ENCODE data around the gene EPS8L1.
"Not testable (repeated sequence)": the region's sequence is repeated elsewhere in the genome, so short reads cannot be mapped to it uniquely, and the experiment has no call there.

The EPS8L1 gene

DNA sequence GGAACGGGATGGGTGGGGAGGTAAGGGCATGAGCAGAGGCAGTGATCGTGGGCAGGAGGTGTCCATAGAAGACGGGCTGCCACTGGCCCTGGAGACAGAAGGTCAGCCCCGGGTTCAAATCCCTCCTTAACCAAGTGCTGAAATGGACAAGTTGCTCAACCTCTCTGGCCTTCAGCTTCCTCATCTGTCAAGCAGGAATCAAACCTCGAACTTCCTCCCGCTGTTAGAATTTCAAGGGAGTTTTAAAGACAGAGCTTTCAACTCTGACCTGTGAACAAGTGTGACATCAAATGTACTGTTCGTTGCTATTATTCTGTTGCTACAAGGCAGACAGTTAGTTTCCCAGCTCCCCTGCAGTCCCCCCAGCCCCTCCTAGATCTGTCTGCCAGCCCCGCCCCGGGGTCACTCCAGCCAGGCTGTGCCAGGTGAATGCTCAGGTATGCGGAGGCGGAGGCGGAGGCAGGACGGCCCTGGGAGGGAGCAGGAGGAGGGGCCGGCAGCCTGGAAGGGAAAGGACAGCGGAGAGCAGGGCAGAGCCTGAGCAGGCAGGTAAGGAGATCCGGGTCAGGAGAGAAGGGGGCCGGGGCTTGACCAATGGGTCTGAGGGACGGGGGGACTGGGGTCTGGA is at the start of gene EPS8L1:
Gene EPS8L1, plus strand, starts transcription at position 499 of the 628 bp plus-strand sequence. CDS start 576 bp downstream, outside the sequence.
- no peak for DNase-seq (ENCODE audit: low spot score)

DNA sequence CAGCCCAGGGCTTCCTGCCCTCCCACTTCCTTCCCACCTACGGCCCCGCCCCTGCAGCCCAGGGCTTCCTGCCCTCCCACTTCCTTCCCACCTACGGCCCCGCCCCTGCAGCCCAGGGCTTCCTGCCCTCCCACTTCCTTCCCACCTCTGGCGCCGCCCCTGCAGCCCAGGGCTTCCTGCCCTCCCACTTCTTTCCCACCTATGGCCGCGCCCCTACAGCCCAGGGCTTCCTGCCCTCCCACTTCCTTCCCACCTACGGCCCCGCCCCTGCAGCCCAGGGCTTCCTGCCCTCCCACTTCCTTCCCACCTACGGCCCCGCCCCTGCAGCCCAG is 48.6 kb upstream of the EPS8L1 start:
- DNase-seq (ENCODE audit: low spot score) = not testable (repeated sequence)

DNA sequence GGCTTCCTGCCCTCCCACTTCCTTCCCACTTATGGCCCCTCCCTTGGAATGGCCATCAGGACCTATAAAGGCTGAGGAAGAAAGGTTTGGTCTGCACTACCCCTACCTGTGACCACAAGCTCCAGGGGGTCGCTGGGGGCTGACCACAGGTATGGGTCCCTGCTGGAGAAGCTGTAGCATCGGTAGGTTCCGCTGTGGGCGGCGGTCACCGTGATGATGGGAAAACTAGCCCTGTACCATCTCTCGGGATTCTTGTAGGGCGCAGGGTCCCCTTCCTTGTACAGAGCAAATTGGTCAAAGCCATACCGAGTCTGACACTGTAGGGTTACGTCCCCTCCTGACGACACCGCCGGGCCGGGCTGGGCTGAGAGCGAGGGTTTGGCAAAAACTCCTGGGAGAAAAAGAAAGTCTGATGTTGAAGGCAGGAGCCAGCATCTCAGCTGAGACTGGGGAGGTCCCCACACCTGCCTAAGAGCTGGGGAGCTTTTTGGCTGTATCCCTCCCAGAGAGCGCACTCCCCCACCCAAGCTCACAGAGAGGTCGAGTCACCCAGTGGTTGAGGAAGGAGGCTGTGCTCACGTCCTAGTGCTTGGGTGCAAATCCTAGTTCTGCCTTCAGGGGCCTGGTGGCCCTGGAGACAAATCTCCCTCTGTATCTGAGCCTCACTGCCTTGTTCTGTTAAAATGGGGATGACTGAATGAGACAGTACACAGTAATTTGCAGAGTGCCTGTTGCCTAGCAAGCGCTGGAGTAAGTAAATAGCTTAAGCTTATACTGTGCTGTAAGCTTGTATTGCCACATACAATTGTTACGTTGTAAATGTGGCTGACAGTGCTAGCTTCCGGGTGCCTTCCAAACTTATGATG is 48.0 kb upstream of the EPS8L1 start:
- no peak for DNase-seq (ENCODE audit: low spot score)

DNA sequence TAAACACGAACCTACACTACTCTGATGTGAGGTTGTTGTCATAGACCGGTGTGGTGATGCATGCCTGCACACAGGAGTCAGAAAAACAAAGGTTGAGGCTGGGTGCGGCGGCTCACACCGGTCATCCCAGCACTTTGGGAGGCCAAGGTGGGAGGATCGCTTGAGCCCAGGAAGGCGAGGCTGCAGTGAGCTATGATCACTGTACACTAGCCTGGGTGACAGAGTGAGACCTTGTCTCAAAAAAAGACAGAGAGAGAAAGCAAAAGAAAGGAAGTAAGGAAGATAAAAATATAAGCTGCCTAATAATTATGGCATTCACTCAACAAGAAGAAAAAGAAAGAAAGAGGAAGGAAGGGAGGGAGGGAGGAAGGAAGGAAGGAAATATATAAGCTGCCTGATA is 46.9 kb upstream of the EPS8L1 start:
- no peak for DNase-seq (ENCODE audit: low spot score)

DNA sequence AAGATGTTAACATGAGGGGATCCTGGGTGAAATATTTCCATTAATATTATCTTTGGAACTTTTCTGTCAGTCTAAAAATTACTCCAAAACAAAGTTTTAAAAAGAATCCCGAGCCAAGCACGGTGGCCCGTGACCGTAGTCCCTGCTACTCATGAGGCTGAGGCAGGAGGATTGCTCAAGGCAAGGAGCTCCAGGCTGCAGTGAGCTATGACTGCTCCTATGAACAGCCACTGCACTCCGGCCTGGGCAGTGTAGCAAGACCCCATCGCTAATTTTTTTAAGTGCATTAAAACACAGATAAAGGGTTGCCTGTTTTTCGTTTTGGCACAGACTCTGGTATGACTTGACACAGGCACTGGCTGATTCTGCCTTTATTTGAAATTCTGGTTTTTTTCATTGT is 44.5 kb upstream of the EPS8L1 start:
- DNase-seq (ENCODE audit: low spot score) = no peak

DNA sequence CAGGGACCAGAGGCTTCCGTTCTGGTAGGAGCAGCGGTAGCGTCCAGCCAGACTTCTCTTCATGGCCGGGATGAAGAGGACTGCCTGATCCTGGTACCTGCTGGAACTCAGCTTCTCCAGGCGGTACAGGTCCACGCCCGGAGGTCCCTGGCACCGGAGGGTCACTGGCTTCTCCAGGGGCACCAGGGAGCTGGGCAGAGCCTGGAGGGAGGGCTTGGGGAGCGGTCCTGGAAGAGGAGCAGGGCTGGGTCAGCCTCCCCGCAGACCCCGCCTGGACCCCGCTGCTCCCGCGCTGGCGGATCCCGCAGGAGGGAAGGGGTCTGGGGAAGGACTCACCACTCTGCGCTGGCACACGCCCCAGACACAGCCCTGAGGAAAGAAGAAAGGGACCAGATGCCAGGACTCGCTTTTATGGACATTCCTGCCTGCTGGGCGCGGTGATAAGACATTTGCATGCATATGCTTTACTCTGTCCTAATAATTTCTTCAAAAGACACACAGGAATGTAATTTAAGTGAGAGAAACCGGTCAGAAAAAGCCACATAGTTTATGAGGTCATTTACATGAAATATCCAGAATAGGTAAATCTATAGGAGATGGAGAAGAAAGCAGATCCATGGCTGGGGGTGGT is 43.4 kb upstream of the EPS8L1 start:
- DNase-seq (ENCODE audit: low spot score) = no peak

DNA sequence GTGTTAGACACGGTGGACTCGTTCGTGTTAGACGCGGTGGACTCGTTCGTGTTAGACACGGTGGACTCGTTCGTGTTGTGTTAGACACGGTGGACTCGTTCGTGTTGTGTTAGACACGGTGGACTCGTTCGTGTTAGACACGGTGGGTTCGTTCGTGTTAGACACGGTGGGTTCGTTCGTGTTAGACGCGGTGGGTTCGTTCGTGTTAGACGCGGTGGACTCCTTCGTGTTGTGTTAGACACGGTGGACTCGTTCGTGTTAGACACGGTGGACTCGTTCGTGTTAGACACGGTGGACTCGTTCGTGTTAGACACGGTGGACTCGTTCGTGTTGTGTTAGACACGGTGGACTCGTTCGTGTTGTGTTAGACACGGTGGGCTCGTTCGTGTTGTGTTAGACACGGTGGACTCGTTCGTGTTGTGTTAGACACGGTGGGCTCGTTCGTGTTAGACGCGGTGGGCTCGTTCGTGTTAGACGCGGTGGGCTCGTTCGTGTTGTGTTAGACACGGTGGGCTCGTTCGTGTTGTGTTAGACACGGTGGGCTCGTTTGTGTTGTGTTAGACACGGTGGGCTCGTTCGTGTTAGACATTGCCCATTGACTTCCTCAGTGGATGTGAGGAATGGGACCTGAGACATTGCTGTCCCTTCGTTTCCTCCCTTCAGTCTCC is 42.6 kb upstream of the EPS8L1 start:
- not testable (repeated sequence) for DNase-seq (ENCODE audit: low spot score)

DNA sequence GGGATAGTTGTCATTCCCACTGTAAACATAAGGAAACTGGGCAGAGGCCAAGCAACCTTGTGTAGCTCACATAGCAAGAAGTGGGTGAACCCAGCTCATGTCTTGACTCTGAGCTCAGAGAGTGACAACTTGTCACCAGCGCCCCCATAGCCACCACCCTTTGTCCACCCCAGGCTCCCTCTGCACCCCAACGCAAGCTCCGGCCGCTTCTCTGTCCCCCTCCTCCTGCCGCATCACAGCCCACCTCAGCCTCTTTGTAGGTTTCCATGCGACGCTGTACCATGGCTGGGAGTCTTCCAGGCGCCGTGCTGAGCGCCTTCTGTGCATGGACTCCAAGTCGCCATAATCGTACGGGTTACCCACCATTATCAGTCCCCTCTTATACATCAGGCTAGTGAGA is 40.9 kb upstream of the EPS8L1 start:
- DNase-seq (ENCODE audit: low spot score) = no peak

DNA sequence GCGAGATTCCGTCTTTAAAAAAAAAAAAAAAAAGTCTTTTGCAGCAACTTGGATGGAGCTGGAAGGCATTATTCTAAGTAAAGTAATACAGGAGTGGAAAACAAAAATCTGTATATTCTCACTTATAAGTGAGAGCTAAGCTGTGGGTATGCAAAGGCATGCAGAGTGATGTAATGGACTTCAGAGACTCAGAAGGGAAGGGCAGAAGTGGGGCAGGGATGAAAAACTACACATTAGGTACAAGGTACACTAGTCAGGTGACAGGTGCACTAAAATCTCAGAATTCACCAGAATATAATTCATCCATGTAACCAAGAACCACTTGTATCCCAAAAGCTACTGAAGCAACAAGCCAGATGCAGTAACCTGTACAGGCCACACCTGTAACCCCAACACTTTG is 39.6 kb upstream of the EPS8L1 start:
- no peak for DNase-seq (ENCODE audit: low spot score)

DNA sequence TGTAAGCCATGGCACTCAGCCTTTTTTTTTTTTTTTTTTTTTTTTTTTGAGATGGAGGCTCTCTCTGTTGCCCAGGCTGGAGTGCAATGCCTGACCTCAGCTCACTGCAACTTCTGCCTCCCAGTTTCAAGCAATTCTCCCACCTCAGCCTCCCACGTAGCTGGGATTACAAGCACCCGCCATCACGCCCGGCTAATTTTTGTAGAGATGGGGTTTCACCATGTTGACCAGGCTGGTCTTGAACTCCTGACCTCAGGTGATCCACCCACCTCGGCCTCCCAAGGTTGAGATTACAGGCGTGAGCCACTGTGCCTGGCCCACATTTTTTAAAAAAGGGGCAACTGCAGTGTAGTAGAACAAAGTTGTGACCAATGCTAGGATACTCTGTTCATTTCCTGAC is 38.1 kb upstream of the EPS8L1 start:
- DNase-seq (ENCODE audit: low spot score) = not testable (repeated sequence)

DNA sequence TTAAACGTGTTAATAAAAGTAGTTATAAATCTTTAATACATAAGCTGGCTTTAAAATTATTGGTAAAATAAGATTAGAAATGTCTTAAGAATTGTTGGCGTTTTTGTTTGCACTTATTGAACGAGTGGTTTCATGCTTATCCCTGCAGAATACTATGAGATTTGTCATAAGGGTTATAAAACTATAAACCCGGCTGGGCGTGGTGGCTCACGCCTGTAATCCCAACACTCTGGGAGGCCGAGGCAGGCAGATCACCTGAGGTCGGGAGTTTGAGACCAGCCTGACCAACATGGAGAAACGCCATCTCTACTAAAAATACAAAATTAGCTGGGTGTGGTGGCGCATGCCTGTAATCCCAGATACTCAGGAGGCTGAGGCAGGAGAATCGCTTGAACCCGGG is 35.0 kb upstream of the EPS8L1 start:
- DNase-seq (ENCODE audit: low spot score) = not testable (repeated sequence)

DNA sequence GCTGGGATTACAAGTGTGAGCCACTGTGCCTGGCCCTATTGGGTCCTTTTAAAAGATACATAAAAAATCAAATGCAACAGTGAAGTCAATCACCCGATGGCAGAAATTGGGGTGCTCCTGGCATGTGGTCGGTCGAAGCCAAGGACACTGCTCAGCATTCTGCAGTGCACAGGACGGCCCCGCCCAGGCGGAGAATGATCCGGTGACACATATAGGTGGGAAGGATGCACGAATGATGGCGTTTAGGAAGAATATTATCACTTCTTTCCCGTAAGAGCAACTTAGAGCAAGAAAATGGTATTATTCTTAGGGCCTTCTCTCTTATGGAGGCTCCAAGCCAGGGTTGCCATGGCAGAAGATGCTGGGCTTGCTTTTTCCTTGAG is 34.4 kb upstream of the EPS8L1 start:
- no peak for DNase-seq (ENCODE audit: low spot score)

DNA sequence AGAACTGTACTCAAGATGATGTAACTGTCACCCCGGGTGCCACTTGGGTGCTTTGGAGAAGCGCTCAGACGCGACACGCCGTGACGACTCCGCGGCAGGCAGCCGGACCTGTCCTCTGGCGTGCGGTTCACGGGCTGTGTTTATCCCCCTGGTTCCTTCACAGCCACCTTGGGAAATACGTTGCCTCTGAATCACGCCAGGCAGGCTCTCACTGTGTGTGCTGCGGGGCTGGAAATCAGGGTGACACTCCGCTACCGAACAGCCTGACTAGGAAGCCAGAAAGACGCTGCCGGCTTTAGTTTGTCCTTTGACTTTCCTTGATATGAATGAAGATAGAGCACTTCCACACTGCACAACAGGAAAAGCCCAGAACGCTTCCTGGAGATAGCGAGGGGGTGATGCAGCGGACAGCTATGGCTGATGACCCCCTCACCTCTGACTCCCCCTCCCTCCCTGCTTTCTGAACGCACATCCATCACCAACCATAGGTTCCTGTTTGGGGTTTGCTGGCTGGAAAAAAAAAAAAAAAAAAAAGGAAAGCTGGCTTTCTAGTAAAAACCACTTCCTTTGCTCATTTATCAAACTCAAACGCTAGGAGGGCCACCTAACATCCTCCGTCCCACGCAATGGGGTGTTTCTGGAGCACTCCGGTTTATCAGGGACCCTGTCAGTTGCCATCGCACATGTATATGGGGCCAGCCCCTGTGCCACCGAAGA is 33.9 kb upstream of the EPS8L1 start:
- DNase-seq (ENCODE audit: low spot score) = no peak

DNA sequence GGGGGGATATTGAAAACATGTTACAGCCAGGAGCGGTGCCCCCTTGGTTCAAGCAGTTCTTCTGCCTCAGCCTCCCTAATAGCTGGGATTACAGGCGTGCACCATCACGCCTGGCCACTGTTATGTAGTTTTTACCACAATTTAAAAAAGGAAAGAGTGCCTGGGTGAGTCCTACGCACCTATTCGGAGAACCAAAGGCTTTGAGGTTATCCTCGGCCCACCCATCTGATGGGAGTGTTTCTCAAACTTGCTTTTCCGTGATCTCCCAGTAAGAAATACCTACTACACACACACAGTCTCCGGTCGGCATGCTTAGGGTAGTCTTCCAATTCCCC is 33.4 kb upstream of the EPS8L1 start:
- DNase-seq (ENCODE audit: low spot score) = no peak

DNA sequence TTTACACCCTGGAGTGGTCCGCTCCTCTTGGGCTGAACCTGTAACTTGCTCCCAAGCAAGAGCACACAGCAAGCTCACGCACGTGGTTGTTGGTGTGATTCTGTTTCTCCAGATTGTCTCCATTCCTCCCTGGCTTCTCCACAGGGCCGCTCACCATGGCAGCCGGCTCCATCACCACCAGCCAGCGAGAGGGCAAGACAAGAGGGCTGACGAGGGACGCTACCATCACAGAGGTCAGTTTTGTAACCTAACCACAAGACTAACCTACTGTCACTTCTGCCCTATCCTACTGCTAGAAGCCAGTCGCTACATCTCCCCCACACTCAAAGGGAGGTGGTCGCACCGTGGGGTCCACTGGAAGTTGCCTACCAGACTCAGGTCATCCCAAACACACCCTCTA is 33.0 kb upstream of the EPS8L1 start:
- no peak for DNase-seq (ENCODE audit: low spot score)

DNA sequence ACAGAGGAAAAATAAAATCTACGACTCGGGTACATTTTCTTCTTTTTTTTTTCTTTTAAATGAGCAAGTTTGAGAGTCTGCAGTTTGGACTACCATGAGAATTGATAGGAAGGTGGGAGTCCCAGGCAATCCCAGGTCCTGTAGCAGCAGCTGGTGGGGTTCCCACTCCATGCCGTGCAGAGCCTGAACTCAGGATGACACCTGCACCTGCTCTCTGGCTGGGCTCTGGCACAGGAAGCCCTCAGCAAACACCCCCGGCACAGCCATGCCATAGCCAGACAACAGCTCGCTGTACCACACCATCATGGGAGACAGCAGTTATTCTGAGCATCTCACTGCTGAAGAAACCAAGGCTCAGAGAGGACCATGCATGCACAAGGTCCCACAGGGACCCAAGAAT is 31.4 kb upstream of the EPS8L1 start:
- DNase-seq (ENCODE audit: low spot score) = no peak

DNA sequence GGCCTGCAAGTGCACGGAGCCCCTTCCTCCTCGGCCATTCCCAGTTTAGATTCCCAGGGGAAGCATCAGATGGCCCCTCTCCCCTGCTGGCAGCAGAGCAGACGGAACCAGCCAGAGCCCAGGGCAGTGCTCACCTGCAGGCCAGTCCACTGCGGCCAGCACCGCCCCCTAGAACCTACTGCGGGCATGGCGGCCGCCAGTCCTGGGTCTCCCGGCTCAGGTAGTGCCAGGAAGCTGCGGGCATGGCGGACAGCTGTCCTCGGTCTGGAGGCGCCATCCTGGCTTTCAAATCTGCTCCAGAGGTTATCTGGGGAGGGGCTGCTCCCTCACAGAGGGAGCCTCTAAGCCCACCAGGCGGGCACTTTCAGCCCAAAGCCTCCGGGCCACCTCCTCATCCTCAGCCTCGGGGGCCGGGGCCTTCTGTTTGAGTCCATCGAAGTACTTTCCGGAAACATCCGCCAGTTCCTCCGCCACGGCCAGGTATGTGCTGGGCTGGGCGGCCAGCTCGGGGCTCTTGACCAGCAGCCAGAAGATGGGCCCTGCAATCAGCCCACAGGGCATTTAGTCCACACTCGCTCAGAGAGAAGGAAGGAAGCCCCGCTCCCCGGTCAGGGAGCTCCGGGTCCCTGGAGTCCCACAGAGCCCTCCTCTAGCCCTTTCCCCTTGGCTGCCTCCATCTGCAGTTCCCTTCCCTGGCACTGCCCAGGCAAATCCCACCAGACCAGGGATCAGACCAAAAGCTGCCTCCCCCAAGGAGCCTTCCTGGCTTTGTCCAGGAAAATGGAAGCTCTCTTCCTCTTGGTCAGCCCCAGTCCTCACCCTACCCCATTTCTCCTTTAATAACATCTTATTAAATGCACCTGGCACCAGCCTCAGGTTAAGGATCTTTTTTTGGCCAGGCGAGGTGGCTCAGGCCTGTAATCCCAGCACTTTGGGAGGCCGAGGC is 30.6 kb upstream of the EPS8L1 start:
- no peak for DNase-seq (ENCODE audit: low spot score)

DNA sequence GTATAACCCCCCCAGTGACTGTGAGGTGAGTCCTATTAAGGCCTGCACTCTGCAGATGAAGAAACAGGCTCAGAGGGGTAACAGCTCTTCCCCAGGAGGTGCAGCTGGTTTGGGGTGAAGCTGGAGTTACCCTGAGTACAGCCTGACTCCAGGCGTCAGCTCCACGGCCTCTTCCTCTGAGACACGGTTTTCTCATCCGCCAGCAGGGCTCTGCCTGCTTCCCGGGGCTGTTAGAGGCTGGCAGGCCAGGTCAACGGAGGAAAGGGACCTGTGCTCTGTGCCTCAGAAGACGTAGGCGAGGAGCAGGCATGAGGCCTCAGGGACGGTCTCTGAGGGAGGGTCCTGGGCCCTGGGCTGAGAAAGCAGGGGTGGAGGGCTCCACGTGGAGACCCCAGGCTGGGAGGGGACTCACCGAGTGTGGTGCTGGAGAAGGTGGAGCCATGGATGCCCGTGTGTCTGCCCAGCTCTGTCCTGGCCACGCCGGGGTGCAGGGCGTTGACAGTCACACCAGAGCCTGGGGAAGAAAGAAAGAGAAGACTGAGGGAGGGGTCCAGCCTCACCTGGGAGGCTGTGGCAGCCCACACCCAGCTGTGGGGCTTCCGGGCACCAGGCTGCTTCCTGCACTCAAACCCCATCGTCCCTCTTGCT is 28.6 kb upstream of the EPS8L1 start:
- DNase-seq (ENCODE audit: low spot score) = no peak

DNA sequence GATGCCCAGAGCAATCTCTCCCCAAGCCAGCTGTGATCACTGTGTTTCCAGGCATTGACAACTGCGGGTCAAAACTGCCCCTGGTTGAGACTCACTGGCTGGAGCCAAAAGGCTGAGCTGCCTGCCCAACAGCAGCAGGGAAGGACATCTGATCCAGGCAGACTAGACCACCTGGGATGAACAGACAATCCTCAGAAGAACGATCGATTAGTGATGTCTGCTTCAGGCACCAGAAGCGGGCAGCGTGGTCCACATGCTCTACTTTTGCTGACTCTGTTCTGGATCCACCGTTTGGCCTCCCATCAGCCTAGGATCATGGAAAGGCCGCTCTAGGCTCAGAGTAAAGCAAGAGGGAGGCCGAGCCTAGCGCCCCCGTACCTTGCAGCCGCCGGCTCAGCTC is 27.7 kb upstream of the EPS8L1 start:
- no peak for DNase-seq (ENCODE audit: low spot score)

DNA sequence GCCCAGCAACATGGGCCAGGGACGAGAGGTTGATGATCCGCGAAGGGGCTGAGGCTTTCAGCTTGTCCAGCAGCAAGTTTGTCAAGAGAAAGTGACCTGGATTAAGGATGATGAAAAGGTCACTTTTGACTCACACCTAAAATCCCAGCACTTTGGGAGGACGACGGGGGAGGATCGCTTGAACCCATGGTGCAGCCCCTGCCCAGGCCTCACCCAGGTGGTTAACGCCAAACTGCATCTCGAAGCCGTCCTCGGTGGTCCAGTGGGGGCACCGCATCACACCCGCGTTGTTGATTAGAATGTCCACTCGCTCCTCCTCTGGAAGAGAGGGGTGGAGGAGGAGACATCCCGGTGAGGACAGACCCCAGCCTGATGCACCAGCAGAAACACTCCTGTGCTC is 27.2 kb upstream of the EPS8L1 start:
- DNase-seq (ENCODE audit: low spot score) = no peak

All from CD4-positive, alpha-beta T cell treated with Interleukin-15 for 4 hours (primary cell).